GM19099 (cell line): ENCODE results near the gene IFNA17.
"Not testable (repeated sequence)": the region's sequence is repeated elsewhere in the genome, so short reads cannot be mapped to it uniquely, and the experiment has no call there.

Source experiments
- POLR2A ChIP-seq: IDR thresholded peaks from 3 replicates; pipeline ENCODE4 v1.6.1; 2011; ENCODE audit warnings: low read depth; ENCODE audit not compliant: insufficient read length; ENCODE audit errors: extremely low read depth

IFNA17 gene

DNA sequence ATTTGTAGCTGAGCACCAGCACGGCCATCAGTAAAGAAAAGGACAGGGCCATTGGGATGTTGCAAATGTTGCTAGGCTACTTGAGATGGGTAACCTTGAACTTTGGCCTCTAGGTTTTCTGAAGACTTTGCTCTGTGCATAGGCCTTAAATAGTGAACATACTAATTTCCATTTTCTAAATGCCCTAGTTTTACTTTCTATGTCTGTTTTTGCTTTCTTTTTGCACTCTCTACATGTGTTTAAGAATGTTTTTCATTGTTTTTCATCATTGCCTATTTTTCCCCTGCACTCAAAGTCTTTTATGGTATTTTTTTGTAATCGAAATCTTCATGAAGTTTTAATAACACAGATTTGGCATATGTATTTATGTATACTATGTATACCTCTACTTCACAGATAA is at the start of gene IFNA17:
TSS of gene IFNA17 (minus strand) at position 101 of the 400 bp plus-strand sequence. CDS start at position 52, 49 bp downstream.
- no peak for TF ChIP-seq POLR2A

GRCh38 chr9:21268347-21268657 is 40.3 kb upstream of the IFNA17 start:
- TF ChIP-seq POLR2A, result no peak

GRCh38 chr9:21267485-21268346 is 39.7 kb upstream of the IFNA17 start:
- TF ChIP-seq POLR2A, result no peak

DNA sequence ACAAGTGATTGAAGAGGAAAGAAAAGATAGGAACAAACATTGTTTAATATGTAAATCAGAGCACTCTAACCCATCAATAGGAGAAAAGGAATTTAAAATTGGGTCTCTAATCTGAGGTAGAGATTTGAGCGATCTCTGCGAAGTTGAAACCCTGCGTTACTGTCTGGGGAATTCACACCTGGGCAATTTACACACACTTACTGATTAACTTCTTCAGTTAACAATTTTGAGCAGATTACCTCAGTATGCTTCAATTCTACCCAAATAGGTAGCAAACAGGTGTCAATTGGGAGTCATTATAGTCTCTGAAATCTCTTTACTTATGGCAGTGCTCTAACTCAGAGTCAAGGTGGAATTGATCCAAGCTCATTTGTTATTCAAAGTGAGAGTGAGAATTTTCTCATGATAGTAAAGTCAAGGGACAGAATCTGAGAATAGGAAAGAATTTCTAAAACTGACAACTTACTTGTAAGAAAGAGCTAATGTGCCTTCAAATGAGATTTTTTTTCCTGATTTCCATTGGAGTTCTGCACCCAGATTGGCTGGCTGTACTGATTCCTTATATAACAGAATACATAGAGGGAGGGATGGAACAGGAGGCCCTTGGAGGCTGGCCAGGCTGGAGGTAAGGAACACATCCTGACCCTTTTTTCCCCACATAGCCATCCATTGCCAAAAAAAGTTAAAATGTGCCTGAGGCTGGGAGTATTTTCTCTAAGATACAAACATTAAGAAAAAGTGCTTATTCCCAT is 38.9 kb upstream of the IFNA17 start:
- TF ChIP-seq POLR2A, result no peak

DNA sequence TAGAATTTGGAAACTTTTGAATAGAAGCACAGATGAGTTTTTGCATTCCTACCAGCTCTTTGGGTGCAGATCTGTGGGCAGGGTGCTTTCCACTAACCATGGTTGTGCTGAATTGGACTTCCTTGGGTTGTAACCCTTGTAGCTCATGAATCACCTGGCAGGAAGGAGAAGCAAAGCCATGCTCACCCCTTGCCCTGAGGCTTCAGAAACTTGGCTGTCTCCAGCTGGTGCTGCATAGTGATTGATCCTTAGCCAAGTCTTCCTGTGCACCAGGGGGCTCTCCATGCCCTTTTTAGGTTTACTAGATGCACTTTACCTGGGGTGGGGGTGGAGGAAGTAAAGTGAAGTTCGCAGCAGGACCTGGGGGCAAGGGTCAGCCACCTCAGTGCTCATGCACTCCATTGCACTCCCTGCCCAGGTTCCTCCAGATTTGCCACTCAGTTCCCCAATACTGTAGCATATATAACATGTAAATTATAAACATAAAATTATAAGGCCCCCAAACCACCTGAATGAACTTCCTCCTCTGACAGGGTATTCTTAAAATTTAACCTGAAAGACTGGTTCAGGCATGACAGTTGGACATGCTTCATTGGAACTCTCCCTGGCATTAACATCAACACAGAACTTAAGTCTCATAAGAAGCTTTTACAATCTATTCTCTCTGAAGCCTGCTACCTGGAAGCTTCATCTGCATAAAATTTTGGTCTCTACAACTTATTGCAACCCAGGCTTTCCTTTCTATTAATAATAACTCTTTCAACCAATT is 37.6 kb upstream of the IFNA17 start:
- no peak for TF ChIP-seq POLR2A

DNA sequence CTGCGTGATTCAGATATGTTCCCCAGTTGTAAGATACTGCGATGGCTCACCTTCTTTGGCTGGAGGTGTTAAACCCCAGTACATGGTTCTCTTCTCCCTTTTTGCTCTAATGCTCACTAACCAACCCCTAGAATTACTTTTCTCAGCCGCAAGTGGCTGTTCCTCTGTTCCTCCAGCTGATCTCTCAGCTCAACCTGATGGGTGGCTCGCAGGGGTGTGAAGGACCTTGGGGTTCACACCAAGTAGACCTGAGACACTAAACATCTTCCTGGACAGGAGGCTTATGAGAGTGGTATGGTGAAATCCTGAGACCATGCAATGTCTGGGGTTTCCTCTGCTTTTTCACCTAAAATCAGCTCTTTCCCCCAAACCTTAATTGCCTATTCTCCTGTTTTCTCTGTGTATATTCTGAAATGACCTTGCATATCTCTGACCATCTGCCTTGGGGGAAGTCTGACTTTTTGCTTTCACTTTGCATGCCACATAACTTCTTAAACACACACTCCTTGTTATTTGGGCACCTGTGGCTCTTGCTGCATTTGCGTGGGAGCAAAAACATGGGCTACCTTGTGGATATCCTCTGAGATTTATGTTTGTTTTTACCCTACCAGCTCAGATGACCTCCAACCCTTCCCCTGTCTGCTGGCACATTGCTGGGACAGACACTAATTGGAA is 27.7 kb upstream of the IFNA17 start:
- TF ChIP-seq POLR2A, result no peak

DNA sequence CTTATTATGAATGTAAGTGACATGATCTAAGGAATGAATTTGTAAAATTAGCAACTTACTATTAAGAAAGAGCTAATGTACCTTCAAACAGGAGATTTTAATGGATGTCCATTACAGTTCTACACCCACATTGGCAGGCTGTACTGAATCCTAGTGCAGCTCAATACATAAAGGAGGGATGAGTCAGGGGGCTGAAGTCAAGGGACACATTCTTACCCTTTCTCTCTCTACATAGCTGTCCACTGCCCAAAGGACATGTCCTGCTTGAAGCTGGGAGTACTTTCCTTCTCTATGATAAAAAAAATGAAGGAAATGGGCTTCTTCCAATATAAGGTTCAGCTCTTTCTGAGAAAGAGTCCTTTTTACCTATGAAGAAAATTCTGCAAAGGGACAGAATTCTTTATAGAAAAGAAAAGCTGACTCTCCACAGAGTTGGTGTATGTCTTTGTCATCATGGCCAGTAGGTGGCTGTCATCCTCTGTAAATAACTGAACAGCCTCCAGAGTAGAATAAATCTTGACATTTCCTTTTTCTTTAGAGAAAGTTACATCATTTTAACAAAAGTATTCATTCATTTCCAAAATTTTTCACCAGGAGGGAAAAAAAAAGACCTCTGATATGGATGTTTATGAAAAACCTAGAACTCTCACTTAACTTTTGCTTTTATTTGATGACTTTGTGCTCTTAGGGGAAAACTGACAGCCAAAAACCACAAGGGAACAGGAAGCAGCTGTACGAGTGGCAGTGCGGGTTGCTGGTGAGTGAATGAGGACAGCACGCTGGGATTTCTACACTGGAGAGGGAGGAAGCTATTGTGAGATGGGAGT is 24.9 kb upstream of the IFNA17 start:
- TF ChIP-seq POLR2A, result no peak

DNA sequence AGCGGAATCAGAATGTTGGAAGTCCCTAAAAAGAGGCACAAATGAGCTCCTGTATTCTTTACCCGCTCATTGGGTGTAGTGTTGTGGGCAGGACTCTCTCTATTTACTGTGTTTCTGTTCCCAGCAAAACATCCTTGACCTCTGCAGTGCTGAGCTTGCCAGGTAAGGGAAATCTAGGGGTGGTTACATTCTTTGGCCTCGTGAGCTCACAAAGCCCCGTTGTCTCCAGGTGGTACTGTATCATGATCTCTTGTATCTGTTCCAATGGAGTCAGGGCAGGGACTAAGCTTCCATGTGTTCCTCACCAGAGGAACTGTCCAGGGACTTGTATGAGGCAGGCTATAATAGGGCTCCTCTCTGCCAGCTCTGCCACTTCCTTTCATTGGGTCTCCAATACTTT is 23.6 kb upstream of the IFNA17 start:
- TF ChIP-seq POLR2A, result no peak

- no peak for TF ChIP-seq POLR2A
These were observed 23.2 kb upstream of the IFNA17 start for GRCh38 chr9:21251190-21251589.

- TF ChIP-seq POLR2A, result no peak
These were observed 16.8 kb upstream of the IFNA17 start for GRCh38 chr9:21244836-21245235.

GRCh38 chr9:21239911-21240310 is 11.9 kb upstream of the IFNA17 start, which contains the start of gene IFNA14:
Gene IFNA14 (minus strand): TSS chr9:21240005. CDS start chr9:21239935, 70 bp downstream.
- TF ChIP-seq POLR2A, result no peak

DNA sequence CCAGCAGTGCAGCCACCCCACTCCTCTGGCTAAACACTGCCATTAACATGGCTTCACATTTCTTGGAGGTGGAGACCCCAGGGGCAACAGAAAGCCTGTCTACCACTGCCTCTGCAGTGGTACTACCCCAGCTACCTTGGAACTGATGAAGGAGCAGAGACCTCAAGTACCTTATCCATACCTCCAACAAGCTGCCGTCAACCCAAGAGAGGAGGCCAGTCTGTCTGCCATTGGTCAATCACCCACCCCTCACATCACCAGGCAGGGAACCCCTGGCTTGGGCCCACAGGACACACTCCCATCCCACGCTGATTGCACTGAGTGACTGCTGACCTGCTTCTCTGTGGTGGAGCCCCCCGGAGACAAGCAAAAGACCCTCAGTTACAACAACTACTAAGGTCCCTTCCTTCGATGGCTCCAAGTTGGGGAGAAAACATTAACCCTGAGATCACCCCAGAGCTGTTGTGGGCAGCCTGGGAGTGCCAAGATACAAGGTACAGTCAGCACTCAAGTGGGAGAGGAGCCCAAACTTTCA is 6.2 kb upstream of the IFNA17 start:
- no peak for TF ChIP-seq POLR2A

DNA sequence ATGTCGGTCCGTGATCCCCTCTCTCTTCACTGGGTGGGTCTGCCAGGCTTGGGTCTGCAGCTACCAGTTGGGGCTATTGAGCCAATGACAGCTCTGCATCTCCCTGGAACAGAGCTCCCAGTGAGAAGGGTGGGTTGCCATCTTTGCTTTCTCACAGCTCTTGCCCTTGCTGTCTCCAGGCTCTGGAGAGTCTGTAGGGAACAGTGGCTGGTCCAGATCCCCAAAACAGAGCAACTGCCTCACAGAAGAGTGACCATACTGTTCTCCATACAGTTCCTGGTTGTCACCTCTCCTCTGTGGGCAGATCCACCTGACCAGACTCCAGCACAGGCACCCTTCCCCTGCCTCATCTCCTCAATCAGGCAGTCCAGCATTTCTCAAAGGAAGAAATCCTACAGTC is 5.2 kb upstream of the IFNA17 start:
- TF ChIP-seq POLR2A, result no peak

DNA sequence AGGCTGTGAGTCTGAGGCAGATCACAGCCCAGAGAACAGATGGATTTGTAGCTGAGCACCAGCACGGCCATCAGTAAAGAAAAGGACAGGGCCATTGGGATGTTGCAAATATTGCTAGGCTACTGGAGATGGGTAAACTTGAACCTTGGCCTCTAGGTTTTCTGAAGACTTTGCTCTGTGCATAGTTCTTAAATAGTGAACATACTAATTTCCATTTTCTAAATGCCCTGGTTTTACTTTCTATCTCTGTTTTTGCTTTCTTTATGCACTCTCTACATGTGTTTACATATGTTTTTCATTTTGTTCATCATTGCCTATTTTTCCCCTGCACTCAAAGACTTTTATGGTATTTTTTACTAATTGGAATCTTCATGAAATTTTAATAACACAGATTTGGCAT is 10.8 kb downstream of the IFNA17 start, which contains the start of gene IFNA16:
TSS of gene IFNA16 (minus strand) at position 101 of the 400 bp plus-strand sequence. CDS start at position 95, 6 bp downstream.
- TF ChIP-seq POLR2A, result not testable (repeated sequence)
